ENCODE measurements around the gene CSTF2T. TPM values are rescaled to one million over a fixed set of nuclear protein-coding genes. Genes with fewer than 3 reads are reported as not detected.
"Not testable (repeated sequence)": the region's sequence is repeated elsewhere in the genome, so short reads cannot be mapped to it uniquely, and the experiment has no call there.

CSTF2T gene
- total RNA-seq, 2 experiments from 2014 or later: 26.4 TPM

DNA sequence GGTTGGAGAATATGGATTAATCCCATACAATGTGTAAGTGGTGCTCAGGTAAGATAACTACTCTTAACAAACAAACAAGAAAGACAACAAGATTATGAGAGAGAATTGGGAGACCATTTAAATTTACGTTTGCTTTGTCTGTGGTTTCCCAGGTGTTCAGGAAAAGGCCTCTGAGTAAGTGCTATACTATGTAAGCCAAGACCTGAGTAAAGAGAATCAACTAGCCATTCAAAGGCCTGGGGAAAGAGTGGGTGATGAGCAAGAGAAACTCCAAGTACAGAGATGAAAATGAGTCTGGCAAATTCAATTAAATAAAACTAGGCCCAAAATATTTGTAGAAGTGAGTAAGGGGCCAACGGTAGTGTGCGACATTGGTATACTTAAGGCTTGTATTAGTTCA, 9.9 kb downstream of the CSTF2T start:
- ChIA-PET POLR2A (no interaction called here), CTCF (no interaction called here)
- no peak for DNase-seq
- Mint-ChIP-seq H3K27ac (no peak overlapping the region), H3K36me3 (no peaks in the 10 kb centered on the region), H3K4me1 (ENCODE audit: low read depth) (no peaks in the 10 kb centered on the region), H3K4me3 (no peak overlapping the region), H3K9me3 (peaks cover 3% of the 10 kb centered on the region), H3K27me3 (no peaks in the 10 kb centered on the region)
- intact Hi-C loops (cut with micrococcal nuclease): no loop called here

GRCh38 chr10:51688826-51689225, 10.6 kb downstream of the CSTF2T start:
- H3K27ac Mint-ChIP-seq; H3K36me3 Mint-ChIP-seq; CTCF ChIA-PET; DNase-seq; H3K27me3 Mint-ChIP-seq; POLR2A ChIA-PET; intact Hi-C loops (cut with micrococcal nuclease); H3K9me3 Mint-ChIP-seq; H3K4me1 Mint-ChIP-seq (ENCODE audit: low read depth); H3K4me3 Mint-ChIP-seq: not testable (repeated sequence)

DNA sequence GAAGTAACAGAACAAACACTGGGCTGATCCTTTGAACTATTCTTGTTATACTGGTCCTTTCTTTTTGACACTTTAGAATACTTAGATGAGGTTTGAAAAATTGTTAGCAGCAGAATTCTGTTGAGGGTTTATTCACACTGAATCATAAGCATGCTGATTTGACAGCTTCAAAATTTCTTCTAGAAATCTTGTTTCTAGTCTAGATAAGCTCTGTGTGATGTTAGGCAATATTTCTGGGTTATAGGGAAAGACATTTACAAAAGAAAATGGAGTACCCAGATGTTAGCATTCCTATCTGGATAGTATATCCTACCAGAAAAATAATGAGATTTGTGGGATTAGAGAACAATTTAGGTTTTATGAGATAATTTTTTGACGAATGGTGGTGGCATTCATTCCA, 12.1 kb downstream of the CSTF2T start:
- peaks cover 3% of the 10 kb centered on the region for H3K9me3 Mint-ChIP-seq
- H3K4me3 Mint-ChIP-seq: no peak overlapping the region
- CTCF ChIA-PET: no interaction called here
- no peaks in the 10 kb centered on the region for H3K4me1 Mint-ChIP-seq (ENCODE audit: low read depth)
- intact Hi-C loops (cut with micrococcal nuclease): no loop called here
- POLR2A ChIA-PET: no interaction called here
- peaks cover 5% of the 10 kb centered on the region for H3K27me3 Mint-ChIP-seq
- no peaks in the 10 kb centered on the region for H3K36me3 Mint-ChIP-seq
- no peak for DNase-seq
- H3K27ac Mint-ChIP-seq: no peak overlapping the region

- Mint-ChIP-seq H3K27me3 (peaks cover 7% of the 10 kb centered on the region), H3K9me3 (peaks cover 3% of the 10 kb centered on the region), H3K4me3 (no peak overlapping the region), H3K27ac (no peak overlapping the region), H3K36me3 (no peaks in the 10 kb centered on the region), H3K4me1 (ENCODE audit: low read depth) (no peaks in the 10 kb centered on the region)
- ChIA-PET POLR2A (no interaction called here), CTCF (no interaction called here)
- intact Hi-C loops (cut with micrococcal nuclease): no loop called here
- no peak for DNase-seq
These were observed 13.6 kb downstream of the CSTF2T start for GRCh38 chr10:51685768-51686167.

DNA sequence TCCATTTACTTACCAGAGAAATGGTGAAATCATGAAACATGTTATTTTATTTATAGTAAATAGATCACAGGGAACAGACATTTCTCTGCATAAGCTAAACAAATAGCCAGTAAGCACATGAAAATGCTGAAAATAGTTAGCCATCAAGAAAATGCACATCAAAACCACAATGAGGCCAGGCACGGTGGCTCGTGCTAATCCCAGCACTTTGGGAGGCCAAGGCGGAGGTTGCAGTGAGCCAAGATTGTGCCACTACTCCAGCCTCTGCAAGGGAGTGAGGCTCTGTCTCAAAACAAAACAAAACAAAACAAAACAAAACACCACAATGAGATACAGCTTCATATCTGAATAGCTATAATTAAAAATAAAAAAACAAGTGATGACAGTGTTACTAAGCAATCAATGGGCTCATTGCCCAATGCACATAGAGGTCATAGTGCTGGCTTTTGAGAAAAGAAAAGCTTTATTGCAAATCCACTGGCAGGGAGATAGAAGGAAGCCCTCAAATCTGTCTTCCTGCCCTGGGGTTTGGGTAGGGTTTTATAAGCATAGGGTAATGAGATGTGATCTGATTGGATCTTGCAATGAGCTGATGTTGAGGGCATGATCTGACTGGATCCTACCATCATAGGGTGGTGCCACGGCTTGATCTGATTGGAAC, 16.2 kb downstream of the CSTF2T start:
- H3K9me3 Mint-ChIP-seq: no peaks in the 10 kb centered on the region
- CTCF ChIA-PET: no interaction called here

DNA sequence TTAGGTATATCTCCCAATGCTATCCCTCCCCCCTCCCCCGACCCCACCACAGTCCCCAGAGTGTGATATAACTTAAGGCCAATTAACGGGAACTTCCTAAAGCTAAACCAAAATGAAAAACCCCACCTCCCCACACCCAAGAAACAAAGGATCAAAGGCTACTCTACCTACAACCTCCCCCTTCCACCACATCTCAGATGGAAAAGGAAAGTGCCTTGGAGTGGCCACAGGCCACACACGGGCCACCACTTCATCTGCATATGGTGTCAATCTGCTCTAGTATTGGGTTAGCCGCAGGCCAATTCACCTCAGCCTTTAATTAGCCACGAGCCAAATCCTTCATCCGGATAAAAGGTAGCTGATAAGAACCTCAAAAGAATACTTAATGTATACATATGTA, 19.6 kb downstream of the CSTF2T start:
- Mint-ChIP-seq H3K27me3 (peaks cover 17% of the 10 kb centered on the region), H3K27ac (no peak overlapping the region), H3K4me3 (no peak overlapping the region), H3K9me3 (no peaks in the 10 kb centered on the region), H3K4me1 (ENCODE audit: low read depth) (no peaks in the 10 kb centered on the region), H3K36me3 (no peaks in the 10 kb centered on the region)
- DNase-seq: no peak
- intact Hi-C loops (cut with micrococcal nuclease): no loop called here
- ChIA-PET POLR2A (no interaction called here), CTCF (no interaction called here)

More for the DNA sequence above, 16.2 kb downstream of the CSTF2T start:
- Mint-ChIP-seq H3K4me1 (ENCODE audit: low read depth) (no peaks in the 10 kb centered on the region), H3K4me3 (no peak overlapping the region), H3K27me3 (peaks cover 12% of the 10 kb centered on the region), H3K36me3 (no peaks in the 10 kb centered on the region), H3K27ac (no peak overlapping the region)
- intact Hi-C loops (cut with micrococcal nuclease): no loop called here
- no peak for DNase-seq
- POLR2A ChIA-PET: no interaction called here

DNA sequence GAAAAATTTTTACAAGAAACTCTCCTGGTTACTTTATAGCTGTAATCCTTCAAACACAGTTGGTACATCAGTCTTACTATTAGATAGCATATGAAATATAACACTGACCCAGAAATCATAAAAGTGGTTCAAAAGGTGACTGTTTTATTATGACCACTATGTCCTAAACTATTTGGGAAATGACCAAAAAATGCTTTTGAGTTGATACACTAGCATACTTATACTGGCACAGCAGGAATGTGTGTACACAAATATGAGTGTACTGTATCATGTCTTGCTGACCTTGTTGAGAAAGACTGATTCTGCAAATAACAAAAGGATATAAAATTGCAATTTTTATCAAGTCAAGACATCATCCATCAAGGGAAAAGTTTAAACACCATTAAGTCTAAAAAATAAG, 24.3 kb downstream of the CSTF2T start:
- H3K4me1 Mint-ChIP-seq (ENCODE audit: low read depth): no peaks in the 10 kb centered on the region
- no peak overlapping the region for H3K27ac Mint-ChIP-seq
- no peaks in the 10 kb centered on the region for H3K36me3 Mint-ChIP-seq
- no peak overlapping the region for H3K4me3 Mint-ChIP-seq
- peaks cover 5% of the 10 kb centered on the region for H3K9me3 Mint-ChIP-seq
- POLR2A ChIA-PET: no interaction called here
- no peak for DNase-seq
- CTCF ChIA-PET: no interaction called here
- H3K27me3 Mint-ChIP-seq: peaks cover 6% of the 10 kb centered on the region
- intact Hi-C loops (cut with micrococcal nuclease): no loop called here

- Mint-ChIP-seq H3K4me1 (ENCODE audit: low read depth) (no peaks in the 10 kb centered on the region), H3K27me3 (peaks cover 4% of the 10 kb centered on the region), H3K27ac (no peak overlapping the region), H3K9me3 (peaks cover 5% of the 10 kb centered on the region), H3K4me3 (no peak overlapping the region), H3K36me3 (no peaks in the 10 kb centered on the region)
- ChIA-PET CTCF (no interaction called here), POLR2A (no interaction called here)
- DNase-seq: no peak
- intact Hi-C loops (cut with micrococcal nuclease): no loop called here
These were observed 27.3 kb downstream of the CSTF2T start for GRCh38 chr10:51672039-51672535.

DNA sequence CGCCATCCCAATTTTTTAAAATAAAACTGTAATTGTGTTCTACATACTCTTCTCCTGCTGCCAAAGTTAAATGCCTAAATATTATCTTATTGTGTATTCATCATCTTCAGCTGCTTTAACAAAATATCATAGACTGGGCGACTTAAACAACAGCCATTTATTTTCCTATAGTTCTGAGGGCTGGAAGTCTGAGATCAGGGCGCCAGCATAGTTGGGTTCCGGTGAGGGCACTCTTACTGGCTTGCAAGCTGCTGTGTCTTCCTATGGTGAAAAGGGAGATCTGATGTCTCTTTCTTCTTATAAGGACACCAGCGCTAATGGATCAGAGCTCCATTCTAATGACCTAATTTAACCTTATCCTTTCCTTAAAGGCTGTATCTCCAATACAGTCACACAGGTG, 30.4 kb downstream of the CSTF2T start:
- no peaks in the 10 kb centered on the region for H3K4me1 Mint-ChIP-seq (ENCODE audit: low read depth)
- no peak for DNase-seq
- POLR2A ChIA-PET: no interaction called here
- no peak overlapping the region for H3K27ac Mint-ChIP-seq
- peaks cover 1% of the 10 kb centered on the region for H3K27me3 Mint-ChIP-seq
- peaks cover 5% of the 10 kb centered on the region for H3K9me3 Mint-ChIP-seq
- intact Hi-C loops (cut with micrococcal nuclease): no loop called here
- CTCF ChIA-PET: no interaction called here
- no peaks in the 10 kb centered on the region for H3K36me3 Mint-ChIP-seq
- H3K4me3 Mint-ChIP-seq: no peak overlapping the region

- DNase-seq: no peak
- ChIA-PET CTCF (no interaction called here), POLR2A (no interaction called here)
- peaks cover 1% of the 10 kb centered on the region for H3K27me3 Mint-ChIP-seq
- H3K36me3 Mint-ChIP-seq: no peaks in the 10 kb centered on the region
- no peak overlapping the region for H3K27ac Mint-ChIP-seq
- intact Hi-C loops (cut with micrococcal nuclease): no loop called here
- H3K4me1 Mint-ChIP-seq (ENCODE audit: low read depth): no peaks in the 10 kb centered on the region
- H3K9me3 Mint-ChIP-seq: peaks cover 5% of the 10 kb centered on the region
- no peak overlapping the region for H3K4me3 Mint-ChIP-seq
These were observed 31.1 kb downstream of the CSTF2T start for GRCh38 chr10:51668336-51668689.

DNA sequence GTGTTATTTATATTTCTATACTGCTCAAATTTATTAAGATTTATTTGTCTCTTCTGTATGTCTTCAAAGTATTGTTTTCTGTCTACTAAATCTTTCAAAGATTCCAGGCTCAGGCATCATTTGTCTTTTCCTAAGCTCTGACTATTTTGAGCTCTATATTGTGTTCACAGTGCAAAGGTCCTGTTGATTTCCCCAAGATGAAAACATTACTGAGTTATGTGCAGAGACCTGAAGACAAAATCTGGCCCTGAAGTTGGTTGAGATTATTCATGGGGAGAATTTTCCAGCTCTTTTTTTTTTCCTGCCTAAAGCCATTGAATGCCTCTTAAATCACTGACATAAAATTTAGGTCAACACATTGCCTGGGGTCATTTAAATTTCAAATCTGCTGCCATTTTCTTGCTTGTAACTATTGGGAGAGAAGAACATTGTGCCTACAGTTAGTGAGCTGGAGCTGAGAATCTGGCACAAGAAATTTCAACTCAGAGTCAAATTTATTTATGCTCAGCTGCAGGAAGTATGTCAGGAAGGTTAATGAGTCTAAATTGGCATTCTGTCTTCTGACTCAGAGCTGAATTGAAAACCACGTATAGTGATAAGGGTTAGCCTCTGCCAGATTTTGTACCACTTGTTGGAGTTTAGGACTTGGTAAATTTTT, 31.6 kb downstream of the CSTF2T start:
- peaks cover 1% of the 10 kb centered on the region for H3K27me3 Mint-ChIP-seq
- POLR2A ChIA-PET: interaction anchor here (0.6 kb wide), 1 partner anchor 94 kb away, joined by 3 read pairs; no protein-coding TSS in a partner anchor
- DNase-seq: no peak
- peaks cover 5% of the 10 kb centered on the region for H3K9me3 Mint-ChIP-seq
- no peaks in the 10 kb centered on the region for H3K36me3 Mint-ChIP-seq
- H3K4me3 Mint-ChIP-seq: no peak overlapping the region
- CTCF ChIA-PET: no interaction called here
- no peak overlapping the region for H3K27ac Mint-ChIP-seq
- intact Hi-C loops (cut with micrococcal nuclease): no loop called here
- no peaks in the 10 kb centered on the region for H3K4me1 Mint-ChIP-seq (ENCODE audit: low read depth)

GRCh38 chr10:51666456-51666855, 32.9 kb downstream of the CSTF2T start:
- Mint-ChIP-seq H3K4me3 (no peak overlapping the region), H3K9me3 (no peaks in the 10 kb centered on the region), H3K27me3 (peaks cover 1% of the 10 kb centered on the region), H3K4me1 (ENCODE audit: low read depth) (no peaks in the 10 kb centered on the region), H3K36me3 (no peaks in the 10 kb centered on the region), H3K27ac (no peak overlapping the region)
- CTCF ChIA-PET: no interaction called here
- intact Hi-C loops (cut with micrococcal nuclease): no loop called here
- POLR2A ChIA-PET: no interaction called here
- no peak for DNase-seq

GRCh38 chr10:51663086-51663485, 36.3 kb downstream of the CSTF2T start:
- peaks cover 1% of the 10 kb centered on the region for H3K27me3 Mint-ChIP-seq

More at GRCh38 chr10:51663086-51663485, 36.3 kb downstream of the CSTF2T start:
- no peaks in the 10 kb centered on the region for H3K36me3 Mint-ChIP-seq
- no peak overlapping the region for H3K4me3 Mint-ChIP-seq
- ChIA-PET CTCF (no interaction called here), POLR2A (no interaction called here)
- H3K4me1 Mint-ChIP-seq (ENCODE audit: low read depth): no peaks in the 10 kb centered on the region
- DNase-seq: no peak
- H3K9me3 Mint-ChIP-seq: no peaks in the 10 kb centered on the region
- no peak overlapping the region for H3K27ac Mint-ChIP-seq
- intact Hi-C loops (cut with micrococcal nuclease): no loop called here

All from activated CD4-positive, alpha-beta memory T cell treated with anti-CD3 and anti-CD28 coated beads for 36 hours (primary cell).